Ovary (tissue), 3 donors: ENCODE measurements around the gene GOLGA8F.
"Not testable (repeated sequence)": the region's sequence is repeated elsewhere in the genome, so short reads cannot be mapped to it uniquely, and the experiment has no call there.

Experiments used
- EP300 ChIP-seq: sonication (generic); formaldehyde crosslinking; IDR thresholded peaks from one replicate; pipeline ENCODE4 v1.6.1; 2017; ENCODE audit warnings: antibody characterized with exemption
- POLR2A ChIP-seq: fragments of 450-650 bp; IDR thresholded peaks from one replicate; pipeline ENCODE4 v1.6.1; 2017; ENCODE audit warnings: antibody characterized with exemption, mild to moderate bottlenecking, moderate library complexity
- TF ChIP-seq, protein P1 (sequence below), 3 donors: fragments of 450-650 bp in 2 of 3; fragments of 200-600 bp in 1 of 3; IDR thresholded peaks; one replicate each; pipeline versions ENCODE4 v1.5.1 to v1.8.0; 2016 to 2022; ENCODE audit warnings: antibody characterized with exemption in 3 of 3, mild to moderate bottlenecking in 1 of 3
- donor health status: DM: no; HTN: no; CAD: no.

DNA sequence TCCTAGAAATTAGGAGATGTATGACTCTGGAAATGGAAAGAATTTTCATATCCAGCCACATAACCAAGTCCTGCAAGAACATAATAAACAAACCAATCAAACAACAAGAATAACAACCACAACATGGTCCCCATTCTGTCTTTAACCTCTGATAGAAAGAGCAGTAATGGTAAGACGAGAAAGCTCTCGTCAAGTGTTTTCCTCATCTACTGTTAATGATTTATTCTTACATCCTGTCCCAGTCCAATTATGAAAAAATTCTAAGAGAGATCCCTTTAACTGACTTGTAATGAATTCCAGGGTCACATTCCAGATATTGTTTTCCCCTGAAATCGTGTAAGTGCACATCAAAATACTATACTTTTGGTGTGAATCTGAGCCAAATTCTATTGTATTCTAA, 57.1 kb downstream of the GOLGA8F start:
- TF ChIP-seq, protein P1, sequence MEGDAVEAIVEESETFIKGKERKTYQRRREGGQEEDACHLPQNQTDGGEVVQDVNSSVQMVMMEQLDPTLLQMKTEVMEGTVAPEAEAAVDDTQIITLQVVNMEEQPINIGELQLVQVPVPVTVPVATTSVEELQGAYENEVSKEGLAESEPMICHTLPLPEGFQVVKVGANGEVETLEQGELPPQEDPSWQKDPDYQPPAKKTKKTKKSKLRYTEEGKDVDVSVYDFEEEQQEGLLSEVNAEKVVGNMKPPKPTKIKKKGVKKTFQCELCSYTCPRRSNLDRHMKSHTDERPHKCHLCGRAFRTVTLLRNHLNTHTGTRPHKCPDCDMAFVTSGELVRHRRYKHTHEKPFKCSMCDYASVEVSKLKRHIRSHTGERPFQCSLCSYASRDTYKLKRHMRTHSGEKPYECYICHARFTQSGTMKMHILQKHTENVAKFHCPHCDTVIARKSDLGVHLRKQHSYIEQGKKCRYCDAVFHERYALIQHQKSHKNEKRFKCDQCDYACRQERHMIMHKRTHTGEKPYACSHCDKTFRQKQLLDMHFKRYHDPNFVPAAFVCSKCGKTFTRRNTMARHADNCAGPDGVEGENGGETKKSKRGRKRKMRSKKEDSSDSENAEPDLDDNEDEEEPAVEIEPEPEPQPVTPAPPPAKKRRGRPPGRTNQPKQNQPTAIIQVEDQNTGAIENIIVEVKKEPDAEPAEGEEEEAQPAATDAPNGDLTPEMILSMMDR (IDR thresholded peaks at IDR 0.05): not testable (repeated sequence)
- TF ChIP-seq POLR2A, EP300: not testable (repeated sequence)
